ENCODE data around the gene NT5DC4.
"Not testable (repeated sequence)": the region's sequence is repeated elsewhere in the genome, so short reads cannot be mapped to it uniquely, and the experiment has no call there.

Gene NT5DC4

GRCh38 chr2:112699984-112700667 lies 20.7 kb upstream of the NT5DC4 start:
- no peak for TF ChIP-seq CTCF (IDR thresholded peaks at IDR 0.05; ENCODE audit: low read length, missing control alignments)
- H3K4me3 ChIP-seq (replicated peaks; ENCODE audit: low read depth, low read length), result no peak overlapping the region
- DNase-seq (ENCODE audit: low read depth), result no peak

- no peak for DNase-seq (ENCODE audit: low read depth)
- no peak overlapping the region for H3K4me3 ChIP-seq (replicated peaks; ENCODE audit: low read depth, low read length)
- TF ChIP-seq CTCF (IDR thresholded peaks at IDR 0.05; ENCODE audit: low read length, missing control alignments), result no peak
These were observed 19.8 kb upstream of the NT5DC4 start for GRCh38 chr2:112701052-112701451.

- no peak for DNase-seq (ENCODE audit: low read depth)
- no peak for TF ChIP-seq CTCF (IDR thresholded peaks at IDR 0.05; ENCODE audit: low read length, missing control alignments)
- no peak overlapping the region for H3K4me3 ChIP-seq (replicated peaks; ENCODE audit: low read depth, low read length)
These were observed 17.1 kb upstream of the NT5DC4 start for GRCh38 chr2:112703684-112704083.

GRCh38 chr2:112705575-112705974 lies 15.2 kb upstream of the NT5DC4 start:
- no peak for TF ChIP-seq CTCF (IDR thresholded peaks at IDR 0.05; ENCODE audit: low read length, missing control alignments)
- H3K4me3 ChIP-seq (replicated peaks; ENCODE audit: low read depth, low read length), result no peak overlapping the region
- DNase-seq (ENCODE audit: low read depth), result no peak

GRCh38 chr2:112706170-112706664 lies 14.6 kb upstream of the NT5DC4 start:
- no peak overlapping the region for H3K4me3 ChIP-seq (replicated peaks; ENCODE audit: low read depth, low read length)
- no peak for TF ChIP-seq CTCF (IDR thresholded peaks at IDR 0.05; ENCODE audit: low read length, missing control alignments)
- peak; percentile 71 for DNase-seq (ENCODE audit: low read depth)

GRCh38 chr2:112706947-112707346 lies 13.9 kb upstream of the NT5DC4 start:
- not testable (repeated sequence) for H3K4me3 ChIP-seq (replicated peaks; ENCODE audit: low read depth, low read length); DNase-seq (ENCODE audit: low read depth)

- DNase-seq (ENCODE audit: low read depth), result no peak
- H3K4me3 ChIP-seq (replicated peaks; ENCODE audit: low read depth, low read length), result no peak overlapping the region
- TF ChIP-seq CTCF (IDR thresholded peaks at IDR 0.05; ENCODE audit: low read length, missing control alignments), result no peak
These were observed 11.9 kb upstream of the NT5DC4 start for GRCh38 chr2:112708968-112709367.
